ENCODE data around the gene PPP1R16B.

The PPP1R16B gene

GRCh38 chr20:38902601-38903000 lies 97.1 kb downstream of the PPP1R16B start:
- no peak for DNase-seq

GRCh38 chr20:38903335-38903734 lies 97.8 kb downstream of the PPP1R16B start:
- no peak for DNase-seq

- no peak for DNase-seq
Observed at GRCh38 chr20:38905375-38905774, 99.9 kb downstream of the PPP1R16B start.

GRCh38 chr20:38907918-38908677 lies 102.6 kb downstream of the PPP1R16B start:
- DNase-seq: no peak

- no peak for DNase-seq
Observed at GRCh38 chr20:38915355-38915754, 109.9 kb downstream of the PPP1R16B start.

GRCh38 chr20:38917657-38918056 lies 112.2 kb downstream of the PPP1R16B start:
- no peak for DNase-seq

GRCh38 chr20:38918172-38918571 lies 112.7 kb downstream of the PPP1R16B start:
- no peak for DNase-seq

- no peak for DNase-seq
Observed at GRCh38 chr20:38919683-38920082, 114.2 kb downstream of the PPP1R16B start.

GRCh38 chr20:38920411-38920810 lies 114.9 kb downstream of the PPP1R16B start:
- no peak for DNase-seq

GRCh38 chr20:38920851-38921250 lies 115.4 kb downstream of the PPP1R16B start:
- no peak for DNase-seq

- no peak for DNase-seq
Observed at GRCh38 chr20:38924718-38925117, 119.2 kb downstream of the PPP1R16B start.

- peak; percentile 99 for DNase-seq
Observed at GRCh38 chr20:38926142-38926933, 120.8 kb downstream of the PPP1R16B start, which contains the start of gene FAM83D. TSS of gene FAM83D (plus strand) at chr20:38926417. CDS start at chr20:38926443, 26 bp downstream.

- no peak for DNase-seq
Observed at GRCh38 chr20:38926934-38927616, 121.6 kb downstream of the PPP1R16B start.

GRCh38 chr20:38927902-38928578 lies 122.5 kb downstream of the PPP1R16B start:
- DNase-seq: peak; percentile 21

- no peak for DNase-seq
Observed at GRCh38 chr20:38930242-38930569, 124.7 kb downstream of the PPP1R16B start.

- DNase-seq: no peak
Observed at GRCh38 chr20:38931984-38932383, 126.5 kb downstream of the PPP1R16B start.

- no peak for DNase-seq
Observed at GRCh38 chr20:38932457-38933120, 127.1 kb downstream of the PPP1R16B start.

- no peak for DNase-seq
Observed at GRCh38 chr20:38934530-38934929, 129.0 kb downstream of the PPP1R16B start.

- DNase-seq: no peak
Observed at GRCh38 chr20:38935285-38935684, 129.8 kb downstream of the PPP1R16B start.

- DNase-seq: no peak
Observed at GRCh38 chr20:38935967-38936407, 130.5 kb downstream of the PPP1R16B start.

- DNase-seq: no peak
Observed at GRCh38 chr20:38937000-38937399, 131.5 kb downstream of the PPP1R16B start.

GRCh38 chr20:38937978-38938473 lies 132.5 kb downstream of the PPP1R16B start:
- no peak for DNase-seq

Data from activated CD4-positive, alpha-beta T cell treated with anti-CD3 and anti-CD28 coated beads, Interleukin-2, Interleukin-6, amounts not matched to agents 100 ng/mL and 50 ng/mL, durations not matched to agents 16 hours and 8 hours (primary cell).